ENCODE results near the gene ARMH3.

The ARMH3 gene

DNA sequence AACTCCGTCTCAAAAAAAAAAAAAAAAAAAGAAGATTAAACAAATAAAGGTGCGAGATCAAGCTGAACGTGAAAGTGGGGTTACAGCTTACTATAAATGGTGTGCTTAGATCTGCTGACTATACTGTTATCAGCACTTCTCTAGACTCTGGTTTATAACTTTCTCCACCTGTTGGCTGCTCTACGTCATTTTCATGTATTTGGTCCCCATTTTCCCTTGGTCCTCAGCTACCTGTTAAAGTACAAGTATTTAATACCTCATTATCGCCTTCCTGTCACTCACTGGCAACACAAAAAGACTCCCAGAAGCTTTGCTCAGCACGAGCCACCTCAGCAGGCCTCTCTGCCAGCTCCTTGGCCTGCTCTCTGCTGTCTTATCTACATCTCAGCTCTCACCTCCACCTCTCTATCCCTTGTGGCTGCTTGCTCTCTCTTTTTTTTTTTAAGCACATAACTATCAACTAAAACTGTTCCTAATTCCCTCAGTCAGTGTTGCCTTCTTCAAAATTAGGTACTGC lies 95.0 kb downstream of the ARMH3 start:
- H3K4me3 ChIP-seq (ENCODE audit: control insufficient read depth, low read depth, low read length) = no peak overlapping the region
- TF ChIP-seq, protein P1, sequence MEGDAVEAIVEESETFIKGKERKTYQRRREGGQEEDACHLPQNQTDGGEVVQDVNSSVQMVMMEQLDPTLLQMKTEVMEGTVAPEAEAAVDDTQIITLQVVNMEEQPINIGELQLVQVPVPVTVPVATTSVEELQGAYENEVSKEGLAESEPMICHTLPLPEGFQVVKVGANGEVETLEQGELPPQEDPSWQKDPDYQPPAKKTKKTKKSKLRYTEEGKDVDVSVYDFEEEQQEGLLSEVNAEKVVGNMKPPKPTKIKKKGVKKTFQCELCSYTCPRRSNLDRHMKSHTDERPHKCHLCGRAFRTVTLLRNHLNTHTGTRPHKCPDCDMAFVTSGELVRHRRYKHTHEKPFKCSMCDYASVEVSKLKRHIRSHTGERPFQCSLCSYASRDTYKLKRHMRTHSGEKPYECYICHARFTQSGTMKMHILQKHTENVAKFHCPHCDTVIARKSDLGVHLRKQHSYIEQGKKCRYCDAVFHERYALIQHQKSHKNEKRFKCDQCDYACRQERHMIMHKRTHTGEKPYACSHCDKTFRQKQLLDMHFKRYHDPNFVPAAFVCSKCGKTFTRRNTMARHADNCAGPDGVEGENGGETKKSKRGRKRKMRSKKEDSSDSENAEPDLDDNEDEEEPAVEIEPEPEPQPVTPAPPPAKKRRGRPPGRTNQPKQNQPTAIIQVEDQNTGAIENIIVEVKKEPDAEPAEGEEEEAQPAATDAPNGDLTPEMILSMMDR (conservative IDR thresholded peaks at IDR 0.05; ENCODE audit: control insufficient read depth, insufficient read depth, low read depth, low read length) = no peak
- no peak for DNase-seq (ENCODE audit: low read depth)

DNA sequence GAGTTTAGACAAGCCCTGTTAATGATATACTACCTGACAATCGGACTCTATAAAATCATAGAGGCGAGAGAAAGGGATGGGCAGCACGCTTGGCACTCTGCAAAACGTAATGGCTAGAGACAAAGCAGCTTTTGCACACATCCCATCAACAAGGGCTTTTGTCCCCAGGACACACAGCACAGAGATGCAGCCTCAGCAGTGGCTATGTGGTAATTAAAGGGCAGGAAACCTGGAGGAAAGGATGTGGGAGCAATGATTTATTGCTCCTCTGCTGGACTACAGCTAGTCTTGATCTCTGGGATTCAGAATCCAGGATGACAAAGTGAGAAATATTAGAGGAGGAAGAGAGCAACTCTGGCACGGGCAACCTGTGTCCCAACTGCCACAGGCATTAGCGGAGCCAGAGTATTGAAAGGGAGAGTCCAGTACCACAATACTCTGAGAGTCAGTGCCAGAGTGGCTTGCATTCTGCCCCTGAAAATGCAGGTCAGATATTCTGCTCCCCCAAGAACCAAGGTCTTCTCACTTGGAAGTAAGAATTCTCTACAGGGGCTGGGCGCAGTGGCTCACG lies 96.5 kb downstream of the ARMH3 start:
- TF ChIP-seq, protein P1 (conservative IDR thresholded peaks at IDR 0.05; ENCODE audit: control insufficient read depth, insufficient read depth, low read depth, low read length) = no peak
- H3K4me3 ChIP-seq (ENCODE audit: control insufficient read depth, low read depth, low read length) = no peak overlapping the region
- DNase-seq (ENCODE audit: low read depth) = no peak

DNA sequence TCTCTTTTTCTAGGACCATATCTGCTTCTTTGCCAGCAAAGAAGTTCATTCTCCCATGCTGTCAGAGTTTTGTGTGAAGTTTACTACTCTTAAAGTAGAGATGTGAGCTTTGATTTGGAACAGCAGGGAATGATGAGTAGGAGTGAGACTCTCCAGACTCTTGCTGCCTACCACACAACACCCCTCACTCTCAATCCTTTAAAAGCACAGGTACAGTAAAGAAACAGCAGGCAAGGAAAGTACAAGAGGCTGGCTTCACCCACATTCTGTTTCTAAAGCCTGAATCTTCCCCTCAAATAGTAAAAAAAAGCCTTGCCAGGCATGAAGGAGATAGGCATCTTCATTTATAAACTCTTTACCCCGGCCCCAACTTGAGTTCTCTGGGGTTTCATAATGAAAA lies 97.3 kb downstream of the ARMH3 start:
- no peak for DNase-seq (ENCODE audit: low read depth)
- TF ChIP-seq, protein P1 (conservative IDR thresholded peaks at IDR 0.05; ENCODE audit: control insufficient read depth, insufficient read depth, low read depth, low read length) = no peak
- H3K4me3 ChIP-seq (ENCODE audit: control insufficient read depth, low read depth, low read length) = no peak overlapping the region

DNA sequence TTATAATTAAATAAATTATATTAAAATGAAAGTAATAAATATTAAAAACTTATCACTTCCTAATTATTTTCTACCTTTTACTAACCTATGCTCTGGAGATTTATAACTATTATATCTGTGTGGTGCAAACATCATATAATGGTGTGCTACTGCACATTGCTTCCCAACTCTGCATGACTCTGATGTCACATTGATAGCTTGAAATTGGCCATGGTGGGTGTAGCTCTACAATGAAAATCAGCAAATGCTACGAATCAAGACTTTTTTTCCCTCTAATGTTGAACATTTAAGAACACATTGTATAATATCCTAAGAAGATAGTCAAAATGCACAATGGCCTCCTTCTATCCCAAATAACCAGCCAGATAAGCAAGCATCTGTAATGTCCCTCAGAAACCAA lies 99.1 kb downstream of the ARMH3 start:
- TF ChIP-seq, protein P1 (conservative IDR thresholded peaks at IDR 0.05; ENCODE audit: control insufficient read depth, insufficient read depth, low read depth, low read length) = no peak
- no peak for DNase-seq (ENCODE audit: low read depth)
- no peak overlapping the region for H3K4me3 ChIP-seq (ENCODE audit: control insufficient read depth, low read depth, low read length)

DNA sequence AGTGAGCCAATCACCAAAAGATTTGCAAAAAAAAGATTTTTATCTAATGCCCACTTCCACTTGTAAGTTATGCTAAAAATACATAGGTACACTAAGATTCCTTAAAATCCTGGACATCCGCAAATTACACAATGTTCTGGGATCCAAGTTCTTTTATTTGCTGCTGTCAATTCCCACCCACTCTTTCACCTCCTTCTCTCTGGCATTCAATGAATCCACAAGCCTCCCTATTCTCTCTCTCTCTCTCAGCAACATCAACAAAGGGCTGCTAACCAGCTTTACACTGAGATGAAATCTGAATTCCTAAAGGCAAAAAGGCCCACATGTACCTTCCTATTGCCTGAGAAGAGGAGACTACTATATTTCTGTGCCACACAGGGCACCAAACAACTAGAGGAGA lies 99.9 kb downstream of the ARMH3 start:
- no peak overlapping the region for H3K4me3 ChIP-seq (ENCODE audit: control insufficient read depth, low read depth, low read length)
- DNase-seq (ENCODE audit: low read depth) = no peak
- TF ChIP-seq, protein P1 (conservative IDR thresholded peaks at IDR 0.05; ENCODE audit: control insufficient read depth, insufficient read depth, low read depth, low read length) = no peak

DNA sequence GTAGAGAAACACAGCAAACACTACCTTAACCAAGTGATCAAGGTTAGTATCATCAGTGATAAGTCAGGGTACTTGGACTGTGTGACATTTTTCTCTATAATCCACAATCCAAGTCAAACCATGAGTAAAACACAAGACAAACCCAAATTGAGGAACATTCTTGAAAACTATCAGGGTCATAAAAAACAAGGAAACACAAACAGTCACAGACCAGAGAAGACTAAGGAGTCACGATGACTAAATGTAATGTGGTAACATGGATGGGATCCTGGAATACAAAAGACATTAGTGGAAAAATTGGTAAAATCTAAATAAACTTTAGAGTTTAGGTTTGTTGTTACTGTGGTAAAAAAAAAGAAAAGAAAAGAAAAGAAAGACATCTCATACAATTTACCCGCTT lies 103.8 kb downstream of the ARMH3 start:
- H3K4me3 ChIP-seq (ENCODE audit: control insufficient read depth, low read depth, low read length) = no peak overlapping the region
- DNase-seq (ENCODE audit: low read depth) = peak; percentile 47
- TF ChIP-seq, protein P1 (conservative IDR thresholded peaks at IDR 0.05; ENCODE audit: control insufficient read depth, insufficient read depth, low read depth, low read length) = no peak

GRCh38 chr10:101950213-101950612 lies 105.8 kb downstream of the ARMH3 start:
- H3K4me3 ChIP-seq (ENCODE audit: control insufficient read depth, low read depth, low read length) = no peak overlapping the region
- no peak for DNase-seq (ENCODE audit: low read depth)
- TF ChIP-seq, protein P1 (conservative IDR thresholded peaks at IDR 0.05; ENCODE audit: control insufficient read depth, insufficient read depth, low read depth, low read length) = no peak

Data from fibroblast of mammary gland (primary cell).